H9 (cell line): ENCODE data around the gene NXN. TPM values are rescaled to one million over a fixed set of nuclear protein-coding genes. Genes with fewer than 3 reads are reported as not detected.

ENCODE experiments used
- DNase-seq: peaks from one replicate; pipeline ENCODE4 v3.0.0-alpha.2; 2017
- H2AFZ ChIP-seq: one replicate; pipeline ENCODE4 v1.6.1; 2013; ENCODE audit warnings: mild to moderate bottlenecking, low read length, control low read depth, moderate library complexity
- H2AK5ac ChIP-seq: 2 replicates; pipeline ENCODE4 v1.6.1; 2013; ENCODE audit warnings: low read length, control low read depth, mixed read lengths; ENCODE audit not compliant: insufficient read length
- H2BK120ac ChIP-seq: one replicate; pipeline ENCODE4 v1.6.1; 2013; ENCODE audit warnings: low read depth, mild to moderate bottlenecking, low read length, control low read depth, inconsistent platforms; ENCODE audit not compliant: poor library complexity, severe bottlenecking
- H2BK12ac ChIP-seq: 2 replicates; pipeline ENCODE4 v1.6.1; 2013; ENCODE audit warnings: low read length, control low read depth, mixed read lengths, low read depth; ENCODE audit not compliant: insufficient read length
- H2BK15ac ChIP-seq: 2 replicates; pipeline ENCODE4 v1.6.1; 2013; ENCODE audit warnings: low read depth, low read length, control low read depth
- H2BK20ac ChIP-seq: one replicate; pipeline ENCODE4 v1.6.1; 2013; ENCODE audit warnings: low read depth, mild to moderate bottlenecking, low read length, control low read depth, inconsistent platforms; ENCODE audit not compliant: poor library complexity, severe bottlenecking
- H2BK5ac ChIP-seq: 2 replicates; pipeline ENCODE4 v1.6.1; 2013; ENCODE audit warnings: low read length, control low read depth, mixed read lengths; ENCODE audit not compliant: insufficient read length
- H3K14ac ChIP-seq: 2 replicates; pipeline ENCODE4 v1.6.1; 2013; ENCODE audit warnings: low read length, control low read depth; ENCODE audit not compliant: insufficient read depth
- H3K18ac ChIP-seq: 2 replicates; pipeline ENCODE4 v1.6.1; 2013; ENCODE audit warnings: low read depth, mild to moderate bottlenecking, mixed read lengths, low read length, control low read depth; ENCODE audit not compliant: insufficient read length
- H3K23ac ChIP-seq: 2 replicates; pipeline ENCODE4 v1.6.1; 2013; ENCODE audit warnings: low read length, control low read depth, mixed read lengths, low read depth; ENCODE audit not compliant: insufficient read length
- H3K23me2 ChIP-seq: 2 replicates; pipeline ENCODE4 v1.6.1; 2013; ENCODE audit warnings: low read depth, mild to moderate bottlenecking, mixed read lengths, low read length, control low read depth; ENCODE audit not compliant: insufficient read length, poor library complexity, severe bottlenecking
- H3K27ac ChIP-seq: 2 replicates; pipeline ENCODE4 v1.5.1; 2013; ENCODE audit warnings: low read length, control low read depth, mixed read lengths, low read depth; ENCODE audit not compliant: insufficient read length
- H3K27me3 ChIP-seq: 2 replicates; pipeline ENCODE4 v1.6.1; 2013; ENCODE audit warnings: low read length, control low read depth, inconsistent platforms; ENCODE audit not compliant: insufficient read depth
- H3K4ac ChIP-seq: 2 replicates; pipeline ENCODE4 v1.6.1; 2013; ENCODE audit warnings: low read depth, mild to moderate bottlenecking, control low read depth, inconsistent platforms, low read length, moderate library complexity
- H3K4me1 ChIP-seq: 2 replicates; pipeline ENCODE4 v1.6.1; 2013; ENCODE audit warnings: low read length, control low read depth, inconsistent platforms; ENCODE audit not compliant: insufficient read depth
- H3K4me2 ChIP-seq: 2 replicates; pipeline ENCODE4 v1.6.1; 2013; ENCODE audit warnings: low read length, control low read depth, mixed read lengths; ENCODE audit not compliant: insufficient read length, insufficient read depth
- H3K56ac ChIP-seq: 2 replicates; pipeline ENCODE4 v1.6.1; 2013; ENCODE audit warnings: low read depth, mild to moderate bottlenecking, mixed read lengths, low read length, control low read depth; ENCODE audit not compliant: insufficient read length
- H3K79me1 ChIP-seq: 2 replicates; pipeline ENCODE4 v1.6.1; 2013; ENCODE audit warnings: low read depth, mild to moderate bottlenecking, moderate library complexity, low read length, control low read depth, inconsistent platforms; ENCODE audit not compliant: insufficient read depth, poor library complexity, severe bottlenecking
- H3K79me2 ChIP-seq: 2 replicates; pipeline ENCODE4 v1.6.1; 2013; ENCODE audit warnings: low read length, control low read depth, inconsistent platforms; ENCODE audit not compliant: insufficient read depth
- H3K9ac ChIP-seq: 2 replicates; pipeline ENCODE4 v1.6.1; 2013; ENCODE audit warnings: low read length, control low read depth, mixed read lengths; ENCODE audit not compliant: insufficient read length; ENCODE audit errors: extremely low read depth
- H3K9me3 ChIP-seq: one replicate; pipeline ENCODE4 v1.6.1; 2013; ENCODE audit warnings: low read depth, low read length, inconsistent platforms; ENCODE audit not compliant: control insufficient read depth
- H3T11ph ChIP-seq: one replicate; pipeline ENCODE4 v1.6.1; 2013; ENCODE audit warnings: mild to moderate bottlenecking, low read length, control low read depth, inconsistent platforms
- H4K20me1 ChIP-seq: one replicate; pipeline ENCODE4 v1.6.1; 2013; ENCODE audit not compliant: control insufficient read depth, insufficient read length, insufficient read depth
- H4K5ac ChIP-seq: 2 replicates; pipeline ENCODE4 v1.6.1; 2013; ENCODE audit warnings: low read depth, mild to moderate bottlenecking, mixed read lengths, low read length, control low read depth; ENCODE audit not compliant: insufficient read length
- H4K8ac ChIP-seq: replicated peaks from 2 replicates; pipeline ENCODE4 v1.6.1; 2013; ENCODE audit warnings: low read length, control low read depth, mixed read lengths, low read depth; ENCODE audit not compliant: insufficient read length
- H4K91ac ChIP-seq: 2 replicates; pipeline ENCODE4 v1.6.1; 2013; ENCODE audit warnings: low read depth, mild to moderate bottlenecking, moderate library complexity, mixed read lengths, low read length, control low read depth; ENCODE audit not compliant: insufficient read length
- H3K27ac Mint-ChIP-seq, 3 experiments: 2 replicates in 2 of 3; 3 replicates in 1 of 3; pipeline ENCODE4 v1.8.0; 2020 to 2021; ENCODE audit warnings: mixed read lengths in 3 of 3, mild to moderate bottlenecking in 1 of 3, moderate library complexity in 1 of 3
- H3K27me3 Mint-ChIP-seq: 2 replicates; pipeline ENCODE4 v1.8.0; 2021; ENCODE audit warnings: low read depth, mild to moderate bottlenecking, moderate library complexity, mixed read lengths
- H3K36me3 Mint-ChIP-seq, 3 experiments: 2 replicates in 2 of 3; 3 replicates in 1 of 3; pipeline ENCODE4 v1.8.0; 2020 to 2021; ENCODE audit warnings: low read depth in 3 of 3, mixed read lengths in 3 of 3; ENCODE audit not compliant: insufficient read depth in 1 of 3
- H3K4me1 Mint-ChIP-seq, 2 experiments: 2 replicates each; pipeline ENCODE4 v1.8.0; 2020; ENCODE audit warnings: mixed read lengths in 2 of 2
- H3K4me3 Mint-ChIP-seq, 2 experiments: 2 replicates in 1 of 2; 3 replicates in 1 of 2; pipeline ENCODE4 v1.8.0; 2020 to 2021; ENCODE audit warnings: mild to moderate bottlenecking in 2 of 2, mixed read lengths in 2 of 2, moderate library complexity in 1 of 2
- H3K9me3 Mint-ChIP-seq, 2 experiments: 2 replicates in 1 of 2; 3 replicates in 1 of 2; pipeline ENCODE4 v1.8.0; 2020; ENCODE audit warnings: mild to moderate bottlenecking in 2 of 2, mixed read lengths in 2 of 2, moderate library complexity in 1 of 2
- WGBS: extraction: QIAGEN DNeasy Blood & Tissue Kit; methylation state at CpG from one replicate; pipeline ENCODE4 v1.1.7; 2013; ENCODE audit warnings: missing lambda C conversion rate, low lambda C conversion rate, mixed read lengths; ENCODE audit not compliant: insufficient read length; ENCODE audit errors: extremely low coverage; 5-methylcytosine and 5-hydroxymethylcytosine counted together
- total RNA-seq: library from RNA; stranded (reverse); gene quantifications from 2 replicates; pipeline ENCODE4 v1.2.1, GENCODE V29; 2021
- TF ChIP-seq, protein P1 (sequence below): fragments of 200-600 bp; sonication (generic); conservative IDR thresholded peaks from 3 replicates; pipeline ENCODE4 v1.8.0; 2021; ENCODE audit warnings: antibody characterized with exemption, mild to moderate bottlenecking

NXN gene
- total RNA-seq, 1 experiment from 2014 or later, result 93.6 TPM

- no peak overlapping the region for H3K14ac ChIP-seq
- no peak overlapping the region for H3K4me2 ChIP-seq
- H3K18ac ChIP-seq, result no peak overlapping the region
- no peak overlapping the region for H3K9ac ChIP-seq
- no peaks in the 10 kb centered on the region for H3K79me2 ChIP-seq
- Mint-ChIP-seq H3K27me3 (no peaks in the 10 kb centered on the region), H3K36me3 (peaks cover 38 to 73% (median 71%) of the 10 kb centered on the region in 3 experiments; a peak in 6 of 7 replicates), H3K4me3 (no peak overlapping the region), H3K27ac (peak overlapping the region in 1 of 3 experiments; percentile 3; a peak in 1 of 7 replicates), H3K4me1 (no peaks in the 10 kb centered on the region), H3K9me3 (no peaks in the 10 kb centered on the region; a peak in 1 of 5 replicates)
- WGBS, result no CpG with 5 or more reads among the region's 3 CpGs
- no peak overlapping the region for H4K5ac ChIP-seq
- no peak overlapping the region for H3K4ac ChIP-seq
- no peak overlapping the region for H2BK15ac ChIP-seq
- no peak overlapping the region for H3K23ac ChIP-seq
- TF ChIP-seq, protein P1, sequence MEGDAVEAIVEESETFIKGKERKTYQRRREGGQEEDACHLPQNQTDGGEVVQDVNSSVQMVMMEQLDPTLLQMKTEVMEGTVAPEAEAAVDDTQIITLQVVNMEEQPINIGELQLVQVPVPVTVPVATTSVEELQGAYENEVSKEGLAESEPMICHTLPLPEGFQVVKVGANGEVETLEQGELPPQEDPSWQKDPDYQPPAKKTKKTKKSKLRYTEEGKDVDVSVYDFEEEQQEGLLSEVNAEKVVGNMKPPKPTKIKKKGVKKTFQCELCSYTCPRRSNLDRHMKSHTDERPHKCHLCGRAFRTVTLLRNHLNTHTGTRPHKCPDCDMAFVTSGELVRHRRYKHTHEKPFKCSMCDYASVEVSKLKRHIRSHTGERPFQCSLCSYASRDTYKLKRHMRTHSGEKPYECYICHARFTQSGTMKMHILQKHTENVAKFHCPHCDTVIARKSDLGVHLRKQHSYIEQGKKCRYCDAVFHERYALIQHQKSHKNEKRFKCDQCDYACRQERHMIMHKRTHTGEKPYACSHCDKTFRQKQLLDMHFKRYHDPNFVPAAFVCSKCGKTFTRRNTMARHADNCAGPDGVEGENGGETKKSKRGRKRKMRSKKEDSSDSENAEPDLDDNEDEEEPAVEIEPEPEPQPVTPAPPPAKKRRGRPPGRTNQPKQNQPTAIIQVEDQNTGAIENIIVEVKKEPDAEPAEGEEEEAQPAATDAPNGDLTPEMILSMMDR, result no peak
- no peak overlapping the region for H2AK5ac ChIP-seq
- no peak overlapping the region for H4K8ac ChIP-seq
- no peaks in the 10 kb centered on the region for H3K79me1 ChIP-seq
- no peaks in the 10 kb centered on the region for H4K20me1 ChIP-seq
- H3K9me3 ChIP-seq, result no peaks in the 10 kb centered on the region
- no peak overlapping the region for H3K56ac ChIP-seq
- no peak for DNase-seq
- no peak overlapping the region for H2AFZ ChIP-seq
- H3K27ac ChIP-seq, result no peak overlapping the region
- no peaks in the 10 kb centered on the region for H3K27me3 ChIP-seq
- H3K4me1 ChIP-seq, result no peaks in the 10 kb centered on the region
- no peak overlapping the region for H4K91ac ChIP-seq
- no peak overlapping the region for H2BK20ac ChIP-seq
- no peak overlapping the region for H2BK5ac ChIP-seq
- no peak overlapping the region for H2BK12ac ChIP-seq
- H2BK120ac ChIP-seq, result no peak overlapping the region
- H3T11ph ChIP-seq, result no peak overlapping the region
- H3K23me2 ChIP-seq, result no peaks in the 10 kb centered on the region
Measured at GRCh38 chr17:767076-767475, 212.5 kb downstream of the NXN start.
